Measurements from ENCODE around the gene ELMO1.

Gene ELMO1

DNA sequence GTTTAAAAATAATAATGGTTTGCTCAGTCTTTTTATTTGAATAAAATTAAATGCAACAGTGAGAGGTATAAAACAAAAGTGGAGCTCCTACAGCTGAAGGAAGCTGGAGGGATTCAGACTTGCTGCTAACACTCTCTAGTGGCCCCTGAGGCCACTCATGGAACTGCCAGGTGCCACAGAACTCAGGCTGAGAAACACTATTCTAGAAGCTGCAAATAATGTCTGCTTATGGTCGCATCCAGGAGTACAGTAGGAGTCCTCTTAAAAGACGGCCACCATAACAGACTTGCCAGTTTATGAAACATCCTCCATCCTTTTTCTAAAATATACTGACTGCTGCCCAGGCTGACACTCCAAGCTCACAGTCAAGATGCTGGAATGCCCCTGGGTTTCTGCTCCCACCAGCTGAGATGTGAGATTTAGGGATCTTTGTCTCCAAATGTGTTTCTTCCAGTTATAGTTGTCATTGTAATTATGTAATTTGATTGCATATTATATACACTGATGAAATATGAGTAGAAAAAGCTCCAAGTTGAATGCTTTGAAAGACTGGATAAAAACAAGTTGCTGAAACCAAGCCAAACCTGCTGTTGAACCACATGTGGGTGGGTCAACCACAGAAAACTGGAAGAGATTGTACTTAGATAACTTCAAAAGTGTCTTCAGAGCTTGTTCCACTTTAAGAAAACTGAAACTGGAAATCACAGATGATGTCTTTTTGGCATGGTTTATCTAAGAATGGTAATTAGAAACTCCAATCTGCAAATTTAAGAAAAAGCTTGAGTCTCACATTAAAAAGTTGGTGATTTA is 510.7 kb downstream of the ELMO1 start:
- DNase-seq, result peak in 1 of 2 donors; percentile 31

DNA sequence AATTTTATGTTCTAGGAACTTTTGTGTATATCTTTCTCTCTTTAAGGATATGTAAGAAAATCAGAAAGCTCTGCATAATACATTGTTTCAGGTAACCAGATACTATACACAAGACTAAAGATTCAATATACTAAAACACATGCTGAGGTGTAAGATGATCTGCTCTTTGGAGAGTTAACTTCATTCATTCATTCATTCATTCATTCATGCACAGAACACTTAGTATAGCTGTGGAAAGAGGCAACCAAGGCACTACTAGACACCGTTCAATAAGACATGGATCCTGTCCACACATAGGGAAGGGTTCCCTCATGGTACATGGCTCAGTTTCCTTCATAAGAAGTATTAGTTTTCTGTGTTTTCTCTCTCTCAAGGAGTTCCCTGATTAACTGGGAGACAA is 516.8 kb downstream of the ELMO1 start:
- no peak for DNase-seq

DNA sequence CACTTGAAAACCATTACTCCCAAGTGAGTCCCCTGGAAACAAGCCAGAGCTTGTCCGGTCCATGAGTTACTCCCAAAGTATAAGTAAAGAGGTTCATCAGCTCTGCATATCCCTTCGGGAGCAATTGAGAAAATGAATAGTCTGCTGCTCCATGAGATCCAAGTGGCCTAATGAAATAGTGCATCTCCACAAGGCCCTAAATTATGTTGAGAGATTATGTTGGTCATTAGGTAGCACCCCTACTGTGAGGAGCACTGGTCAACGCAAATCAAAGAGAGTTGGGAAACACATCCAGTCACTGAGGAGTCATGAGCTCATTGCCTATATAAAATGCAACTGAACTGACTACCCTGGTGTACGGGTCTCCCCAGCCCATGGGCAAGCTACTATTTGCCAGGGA is 518.9 kb downstream of the ELMO1 start:
- no peak for DNase-seq

DNA sequence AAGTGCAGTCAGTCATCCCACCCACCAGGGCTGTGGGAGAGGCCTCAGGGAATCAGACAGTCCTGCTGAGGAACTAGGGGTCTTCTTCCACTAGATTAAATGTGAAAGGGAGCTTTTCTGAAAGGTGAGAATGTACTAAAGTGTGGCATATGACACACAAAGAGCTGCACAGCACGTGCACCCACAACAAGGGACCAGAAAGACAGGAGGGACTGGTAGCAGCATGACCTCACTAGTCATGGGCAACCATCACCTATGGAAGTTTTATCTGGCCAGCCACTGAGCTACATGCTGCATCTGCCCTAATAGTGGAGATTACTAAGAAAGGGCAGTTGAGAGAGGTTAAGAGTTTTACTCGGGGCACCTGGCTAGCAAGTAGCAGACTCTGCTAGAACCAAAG is 519.9 kb downstream of the ELMO1 start:
- no peak for DNase-seq

DNA sequence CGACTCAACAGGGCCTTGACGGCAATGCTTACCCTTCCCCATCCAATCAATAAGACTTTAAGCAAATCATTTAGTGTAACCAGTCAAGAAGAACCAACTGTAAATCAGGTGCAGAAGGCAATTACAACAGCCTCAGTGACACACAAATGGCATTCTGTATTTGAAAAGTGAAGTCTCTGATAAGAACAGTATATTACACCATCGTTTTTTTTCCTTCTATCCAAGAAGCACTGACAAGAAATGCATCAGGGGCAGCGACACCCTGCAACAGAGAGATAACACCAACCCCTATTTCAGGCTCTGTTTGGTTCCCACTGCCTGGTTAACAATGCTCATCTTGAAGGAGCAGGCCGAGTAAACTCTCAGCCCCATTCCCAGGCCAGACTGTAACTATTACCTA is 520.4 kb downstream of the ELMO1 start:
- DNase-seq, result no peak

DNA sequence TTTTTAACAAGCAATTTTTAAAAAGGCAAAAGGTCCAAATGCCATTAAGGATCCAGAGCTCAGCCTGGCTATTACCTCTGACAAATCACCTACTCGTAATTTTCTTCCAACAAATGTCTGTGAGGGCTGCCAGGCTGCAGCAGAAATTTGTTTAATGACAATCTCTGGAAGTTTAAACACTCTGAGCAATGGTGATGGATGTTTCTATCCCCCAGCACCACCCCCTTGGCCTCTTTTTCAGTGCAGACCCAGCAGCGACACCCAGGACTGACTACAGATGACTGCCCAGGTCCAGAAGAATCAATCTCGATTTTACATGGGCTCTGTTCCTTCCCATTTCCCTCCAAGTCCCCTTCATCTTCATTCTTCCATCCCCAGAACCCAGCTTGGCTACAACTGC is 523.0 kb downstream of the ELMO1 start:
- DNase-seq, result no peak

DNA sequence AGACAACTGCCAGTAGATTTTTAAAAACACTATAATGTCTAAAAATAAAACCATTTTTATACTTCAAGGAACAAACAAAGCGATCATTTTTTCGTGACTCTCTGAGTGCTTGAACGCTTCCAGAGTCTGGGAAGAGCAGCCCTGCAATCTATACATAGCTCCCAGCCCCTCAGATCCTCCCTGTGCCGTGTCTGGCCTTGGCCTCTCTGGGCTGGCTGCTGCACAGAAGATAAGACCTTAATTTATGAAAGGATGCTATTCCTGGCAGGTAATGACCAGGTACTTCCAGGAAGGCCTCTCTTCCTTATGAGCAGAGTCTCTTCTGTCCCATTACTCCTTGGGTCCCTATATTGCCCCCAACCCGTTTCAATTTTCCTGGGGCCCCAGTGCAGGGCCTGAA is 523.5 kb downstream of the ELMO1 start:
- DNase-seq, result no peak

DNA sequence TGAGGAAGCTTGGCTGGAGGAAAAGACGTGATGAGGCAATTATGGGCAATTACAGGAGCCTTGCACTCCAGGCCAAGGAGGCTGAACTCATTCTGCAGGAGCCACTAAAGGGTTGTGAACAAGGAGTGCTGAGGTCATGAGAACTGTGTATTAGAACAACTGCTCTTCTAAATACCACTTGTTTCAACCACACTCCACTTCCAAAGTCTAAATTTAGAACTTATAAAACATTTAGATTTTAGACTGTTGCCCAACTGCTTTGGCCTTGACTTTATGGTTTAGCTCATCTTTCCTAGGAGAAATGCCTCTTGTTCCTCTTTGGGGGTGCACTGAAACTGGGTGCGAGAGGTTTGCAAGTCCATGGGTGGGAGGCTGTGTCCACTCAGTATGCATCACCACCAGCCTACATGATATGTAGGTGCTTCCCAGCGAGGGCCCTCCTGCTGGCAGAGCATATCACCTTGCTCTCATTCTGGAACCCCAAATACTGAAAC is 524.7 kb downstream of the ELMO1 start:
- no peak for DNase-seq

DNA sequence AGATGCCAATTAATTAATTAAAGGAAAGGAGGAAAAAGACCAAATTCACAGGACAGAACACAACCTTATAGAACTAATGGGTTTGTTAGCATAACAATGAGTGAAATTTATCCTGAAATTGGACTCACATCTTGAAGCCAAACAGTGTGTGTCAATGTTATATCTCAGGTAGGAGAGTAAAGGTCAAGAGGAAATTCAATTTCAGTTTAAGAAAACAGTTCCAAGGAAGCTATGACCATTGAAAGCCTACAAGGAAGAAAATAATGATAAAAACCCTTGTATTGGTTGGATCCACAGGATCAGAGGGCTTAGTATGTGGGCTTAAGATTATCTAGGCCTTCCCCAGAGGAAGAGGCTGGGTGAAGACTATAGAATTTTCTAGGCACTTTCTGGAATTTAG is 525.5 kb downstream of the ELMO1 start:
- no peak for DNase-seq

DNA sequence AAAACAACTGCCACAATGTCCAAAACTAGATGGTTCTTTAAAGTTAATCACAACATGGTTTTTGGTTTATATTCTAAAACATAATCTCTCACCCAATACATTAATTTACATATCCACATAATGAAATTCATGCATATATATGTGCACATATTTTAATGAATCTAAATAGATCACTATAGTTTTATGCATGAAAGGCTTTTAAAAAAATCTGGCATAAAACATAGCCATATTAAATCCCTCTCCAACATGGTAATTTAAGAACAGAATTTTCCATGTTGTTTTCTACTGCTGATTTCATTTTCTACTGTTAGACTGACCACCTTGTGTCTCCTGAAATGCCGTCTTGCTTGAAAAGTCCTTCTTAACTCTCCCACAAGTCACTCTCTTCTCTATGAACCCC is 528.2 kb downstream of the ELMO1 start:
- DNase-seq, result no peak

DNA sequence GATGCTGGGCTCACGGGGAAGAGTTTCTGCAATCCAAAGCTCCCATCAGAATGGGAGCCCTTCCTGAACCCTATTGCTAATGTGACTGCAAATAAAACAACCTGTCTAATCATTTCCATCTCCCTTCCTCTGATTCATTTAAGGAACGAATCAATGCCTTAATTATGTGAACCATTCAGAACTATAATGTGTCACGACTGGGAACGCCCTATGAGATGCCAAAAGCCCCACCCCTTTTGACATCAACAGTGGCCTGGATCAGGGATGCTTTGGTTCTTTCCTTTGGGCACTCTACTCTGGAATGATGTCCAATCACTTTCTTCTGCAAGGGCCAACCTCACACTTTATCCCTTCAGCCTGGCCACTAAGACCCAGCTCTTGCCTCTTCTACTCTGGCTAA is 528.9 kb downstream of the ELMO1 start:
- DNase-seq, result no peak

DNA sequence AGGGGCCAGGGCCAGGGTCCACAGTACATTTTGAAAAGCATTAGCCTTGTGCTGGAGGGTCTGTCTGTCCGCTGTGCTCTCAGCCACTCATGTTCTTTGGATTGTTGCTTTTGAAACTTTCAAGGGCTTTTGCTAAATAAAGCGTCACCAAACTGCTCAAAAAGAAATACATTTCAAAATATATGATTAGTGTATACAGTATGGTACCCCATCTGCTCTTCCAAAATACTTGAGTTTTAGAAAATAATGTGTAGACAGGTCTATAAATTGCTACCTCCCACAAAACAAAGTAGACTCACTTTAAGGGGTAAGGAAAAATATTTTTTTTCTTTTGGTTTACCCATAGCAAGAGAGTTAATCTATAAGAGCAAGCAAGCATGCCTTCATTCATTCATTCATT is 530.1 kb downstream of the ELMO1 start:
- no peak for DNase-seq

DNA sequence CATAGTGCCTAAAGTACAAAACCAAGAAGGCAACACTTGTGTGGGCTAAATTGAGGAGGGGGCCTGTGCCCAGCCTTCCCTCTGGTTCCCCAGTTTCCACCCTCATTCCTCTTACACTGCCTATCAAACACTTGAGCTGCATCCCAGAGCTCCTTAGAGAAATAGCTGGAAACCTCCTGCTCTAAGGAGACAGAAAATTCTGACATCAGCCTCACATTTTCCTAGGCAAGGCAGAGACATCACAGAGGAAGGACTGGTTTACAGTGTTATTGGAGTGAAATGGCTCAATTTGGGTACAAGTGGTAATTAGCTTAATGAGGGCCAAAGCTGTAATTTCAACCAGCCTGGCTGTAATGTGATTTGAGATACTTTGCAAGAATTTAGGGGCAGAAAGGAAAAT is 532.0 kb downstream of the ELMO1 start:
- DNase-seq, result no peak

DNA sequence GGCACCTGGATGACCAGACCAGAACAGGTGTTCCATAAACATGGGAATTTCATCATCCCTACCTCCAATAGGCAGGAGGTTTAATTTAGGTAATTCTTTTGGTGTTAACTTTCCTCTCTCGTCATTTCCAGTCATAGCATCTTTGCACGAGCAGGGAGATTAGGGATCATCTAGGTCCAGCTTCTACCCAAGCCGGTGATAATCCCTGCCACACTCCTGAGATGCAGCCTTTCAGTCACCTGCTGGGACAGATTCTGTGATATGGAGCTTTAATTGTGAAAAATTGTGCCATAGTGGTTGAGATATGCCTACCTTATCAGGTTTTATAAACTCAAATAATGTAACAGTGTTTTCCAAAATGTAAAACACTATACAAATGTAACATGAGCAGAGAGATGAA is 532.5 kb downstream of the ELMO1 start:
- no peak for DNase-seq

DNA sequence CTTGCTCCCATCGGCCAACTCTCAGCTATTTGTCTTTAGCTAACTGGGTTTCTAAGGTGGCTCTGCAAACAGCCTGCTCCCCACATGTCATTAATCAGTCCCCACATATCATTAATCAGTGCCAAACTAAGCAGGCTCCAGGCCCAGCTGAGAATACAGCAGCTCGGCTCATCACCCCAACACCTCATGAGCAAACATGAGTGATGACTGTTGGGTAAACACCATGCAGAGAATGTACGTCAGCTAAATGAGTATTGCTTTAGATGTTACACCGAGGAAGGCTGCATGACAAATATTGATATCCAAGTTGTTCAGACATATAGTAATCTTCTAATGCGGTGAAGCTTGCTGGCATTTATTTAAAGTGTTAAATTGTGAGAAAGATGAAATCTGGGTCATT is 536.9 kb downstream of the ELMO1 start:
- DNase-seq, result no peak

DNA sequence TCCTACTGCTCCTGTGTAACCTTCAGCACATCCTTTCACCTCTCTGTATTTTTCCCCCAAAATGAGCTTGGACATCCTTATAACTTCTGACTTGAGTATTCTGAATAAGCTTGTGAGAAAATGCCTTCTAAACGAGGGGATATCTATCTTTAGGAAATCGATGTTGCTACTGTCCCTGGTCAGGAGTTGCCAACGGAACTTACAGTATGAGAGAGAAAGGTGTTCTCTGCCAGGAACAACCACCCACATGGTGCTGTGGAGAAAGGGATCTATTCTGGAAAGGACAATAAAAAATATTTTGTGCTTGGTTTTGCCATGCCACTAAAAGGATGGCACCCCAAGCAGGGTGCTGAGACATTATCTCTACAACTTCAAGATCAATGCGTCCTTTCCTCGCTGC is 537.8 kb downstream of the ELMO1 start:
- no peak for DNase-seq

DNA sequence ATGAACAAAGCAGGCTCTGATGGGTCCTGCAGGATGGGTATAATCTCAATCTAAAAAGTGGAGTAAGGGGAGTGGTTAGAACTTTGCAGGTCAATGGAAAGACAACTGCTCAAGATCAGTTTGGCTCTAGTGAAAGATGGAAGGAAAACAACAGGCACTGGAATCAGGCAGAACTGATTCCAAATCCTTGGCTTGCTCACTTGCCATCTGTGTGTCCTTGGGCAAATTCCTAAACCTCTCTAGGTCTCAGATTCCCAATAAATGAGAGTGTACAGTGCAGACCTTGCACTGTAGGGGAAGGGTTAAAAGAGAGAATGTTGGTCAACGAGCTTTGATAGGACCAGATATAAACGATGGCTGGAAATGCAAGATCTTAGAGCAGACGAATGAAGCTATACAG is 538.3 kb downstream of the ELMO1 start:
- DNase-seq, result no peak

DNA sequence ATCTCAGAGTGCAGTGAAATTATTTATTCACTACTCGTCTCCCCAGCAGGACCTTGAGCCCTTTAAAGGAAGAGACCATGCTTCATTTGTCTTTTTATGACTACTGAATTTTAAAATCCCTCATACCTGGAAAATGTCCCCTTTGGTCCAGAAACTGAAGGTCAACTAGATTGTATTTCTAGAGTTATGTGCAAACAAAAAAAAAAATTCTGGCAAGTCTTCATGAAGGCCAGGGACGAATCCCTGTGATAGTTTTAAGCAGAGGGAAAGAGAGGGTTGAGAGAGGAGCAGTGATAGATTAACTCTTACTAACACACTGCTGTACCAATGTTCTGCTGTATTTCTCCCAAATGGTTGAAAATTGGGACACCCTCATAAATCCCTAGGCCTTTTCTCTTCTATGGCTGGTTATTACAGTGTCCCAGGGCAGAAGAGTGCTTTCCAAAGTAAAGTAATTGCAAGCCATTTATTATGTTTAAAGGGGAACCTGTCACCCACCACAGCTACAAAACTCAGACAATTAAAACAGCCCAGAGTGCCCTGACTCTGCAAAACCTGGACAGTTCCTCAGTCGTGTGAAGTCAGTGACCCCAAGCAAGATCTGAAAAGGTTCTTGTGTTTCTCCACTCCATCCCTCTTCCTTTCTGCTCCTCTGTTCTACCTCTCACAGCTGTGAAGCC is 541.6 kb downstream of the ELMO1 start:
- no peak for DNase-seq

DNA sequence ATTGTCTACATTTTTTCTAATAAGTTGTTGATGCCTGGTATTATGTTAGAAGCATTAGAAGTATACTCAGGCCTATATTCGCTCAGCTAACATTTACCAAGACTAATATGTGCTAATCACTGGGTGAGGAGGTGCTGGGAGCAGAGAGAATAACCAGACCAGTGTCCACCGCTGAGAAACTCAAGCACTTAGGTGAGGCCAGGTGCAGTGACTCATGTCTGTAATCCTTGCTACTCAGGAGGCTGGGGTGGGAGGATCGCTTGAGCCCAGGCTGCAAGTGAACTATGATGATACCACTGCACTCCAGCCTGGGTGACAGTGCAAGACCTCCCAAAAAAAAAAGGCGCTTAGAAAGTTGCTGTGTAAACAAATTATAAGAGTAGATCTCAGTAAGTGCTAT is 542.2 kb downstream of the ELMO1 start:
- DNase-seq, result no peak

DNA sequence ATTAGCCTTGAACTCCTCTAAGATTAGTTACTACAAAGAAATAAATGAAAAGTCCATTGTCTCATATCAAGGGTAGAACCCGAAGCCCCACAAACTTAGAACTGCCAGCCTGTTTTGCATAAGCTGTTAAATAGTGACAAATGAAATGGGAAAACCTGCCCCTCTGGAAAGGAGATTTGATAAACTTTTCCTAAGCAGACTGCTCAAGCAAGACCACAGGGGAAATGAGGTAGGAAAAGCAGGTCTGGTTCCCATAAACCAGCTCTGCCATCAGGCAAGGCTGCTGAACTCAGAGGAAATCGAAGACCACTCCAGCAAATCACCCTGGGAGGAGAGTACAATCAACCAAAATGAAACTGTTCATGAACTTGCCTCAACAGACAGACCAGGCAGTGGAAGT is 542.8 kb downstream of the ELMO1 start:
- no peak for DNase-seq

DNA sequence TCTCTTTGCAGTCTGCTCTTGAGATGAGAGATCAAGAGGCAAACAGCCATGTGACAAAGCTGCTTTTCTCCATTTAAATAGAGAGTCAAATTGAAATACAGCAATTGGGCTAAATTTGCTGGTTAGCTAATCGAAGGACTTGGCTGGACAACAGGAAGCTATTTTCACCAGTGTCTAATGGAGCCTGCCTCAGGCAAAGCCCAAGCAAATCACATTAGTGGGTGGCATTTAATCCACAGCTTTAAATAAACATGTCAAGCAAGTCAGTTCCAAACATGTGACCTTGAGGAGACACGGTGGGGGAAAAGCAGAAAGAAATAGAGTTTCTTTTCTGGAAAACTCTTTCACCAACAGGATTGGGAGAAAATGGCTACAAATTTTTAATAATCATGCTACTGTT is 543.9 kb downstream of the ELMO1 start:
- no peak for DNase-seq

DNA sequence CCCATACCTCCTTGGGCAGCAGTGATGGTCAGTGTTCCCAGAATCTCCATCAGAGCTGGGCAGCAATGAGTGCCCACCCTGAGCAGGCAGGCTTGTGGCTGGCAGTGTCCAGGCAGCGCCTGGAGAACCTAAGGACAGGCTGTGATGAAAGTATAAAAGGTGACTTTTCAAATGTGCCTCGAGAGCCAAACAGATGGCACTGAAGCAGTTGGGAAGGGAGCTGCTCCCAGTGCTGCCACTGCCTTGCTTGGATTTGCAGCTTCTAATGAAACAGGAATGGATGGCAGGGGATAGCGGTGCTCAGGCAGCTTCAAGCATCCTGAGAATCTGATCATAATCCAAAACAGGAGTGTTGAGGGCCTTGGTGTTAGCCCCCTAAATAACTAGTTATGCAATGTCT is 544.6 kb downstream of the ELMO1 start:
- no peak for DNase-seq

DNA sequence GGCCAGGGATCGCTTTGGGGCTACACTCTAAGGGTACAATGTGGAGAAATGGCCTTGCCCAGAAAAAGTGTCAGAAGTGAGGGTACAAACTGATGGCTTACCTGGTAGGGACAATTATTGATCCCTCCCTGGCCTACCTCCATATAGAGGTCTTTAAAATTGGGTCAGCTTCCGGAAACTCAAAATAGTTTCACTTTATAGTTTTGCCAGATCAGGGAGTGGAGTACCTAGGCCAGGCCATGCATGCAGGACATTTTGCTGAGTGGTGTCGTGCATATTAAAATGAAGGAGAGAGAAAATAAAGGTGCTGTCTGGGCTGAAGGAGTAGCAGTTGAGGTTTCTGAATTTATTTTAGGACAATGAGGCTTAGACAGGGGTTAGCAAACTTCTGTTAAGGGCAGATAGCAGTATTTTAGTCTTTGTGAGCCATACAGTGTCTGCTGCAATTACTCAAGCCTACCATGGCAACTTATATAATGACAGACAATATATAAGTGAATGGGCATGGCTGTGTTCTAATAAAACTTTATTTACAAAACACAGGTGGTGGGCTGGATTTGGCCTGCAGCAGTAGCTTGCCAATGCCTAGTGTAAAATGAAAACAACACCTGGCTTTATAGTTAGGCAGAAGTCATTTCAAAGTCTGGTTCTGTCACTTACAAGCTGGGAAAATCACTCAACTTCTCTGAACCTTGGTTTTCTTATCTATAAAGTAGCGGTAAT is 547.5 kb downstream of the ELMO1 start:
- DNase-seq, result no peak

DNA sequence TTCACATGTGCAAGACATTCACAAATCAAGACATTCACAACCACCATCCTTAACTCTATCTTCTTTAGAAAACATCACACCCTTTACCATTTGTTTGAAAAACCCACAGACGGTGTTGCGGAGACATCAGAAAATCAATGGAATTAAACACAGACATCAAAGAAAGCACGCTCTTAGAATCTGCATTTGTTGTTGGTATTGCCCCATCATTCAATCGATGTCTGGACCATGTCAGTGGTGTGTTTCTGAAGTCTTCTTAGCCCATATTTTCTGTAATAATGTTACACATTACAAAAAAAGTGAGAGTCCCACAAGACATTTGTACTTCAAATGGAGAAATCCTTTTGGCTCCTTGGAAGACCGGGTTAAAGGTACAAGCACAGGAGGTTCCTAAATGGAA is 550.5 kb downstream of the ELMO1 start:
- DNase-seq, result no peak

All from CD4-positive, alpha-beta T cell treated with Interleukin-4 for 1 hour (primary cell).